ENCODE results near the gene ICE2. TPM values are rescaled to one million over a fixed set of nuclear protein-coding genes. Genes with fewer than 3 reads are reported as not detected.

Gene ICE2
- total and polyA plus RNA-seq, 2 of the 4 experiments (the other 2 are of a cell fraction), result 14.7 to 21.1 TPM

DNA sequence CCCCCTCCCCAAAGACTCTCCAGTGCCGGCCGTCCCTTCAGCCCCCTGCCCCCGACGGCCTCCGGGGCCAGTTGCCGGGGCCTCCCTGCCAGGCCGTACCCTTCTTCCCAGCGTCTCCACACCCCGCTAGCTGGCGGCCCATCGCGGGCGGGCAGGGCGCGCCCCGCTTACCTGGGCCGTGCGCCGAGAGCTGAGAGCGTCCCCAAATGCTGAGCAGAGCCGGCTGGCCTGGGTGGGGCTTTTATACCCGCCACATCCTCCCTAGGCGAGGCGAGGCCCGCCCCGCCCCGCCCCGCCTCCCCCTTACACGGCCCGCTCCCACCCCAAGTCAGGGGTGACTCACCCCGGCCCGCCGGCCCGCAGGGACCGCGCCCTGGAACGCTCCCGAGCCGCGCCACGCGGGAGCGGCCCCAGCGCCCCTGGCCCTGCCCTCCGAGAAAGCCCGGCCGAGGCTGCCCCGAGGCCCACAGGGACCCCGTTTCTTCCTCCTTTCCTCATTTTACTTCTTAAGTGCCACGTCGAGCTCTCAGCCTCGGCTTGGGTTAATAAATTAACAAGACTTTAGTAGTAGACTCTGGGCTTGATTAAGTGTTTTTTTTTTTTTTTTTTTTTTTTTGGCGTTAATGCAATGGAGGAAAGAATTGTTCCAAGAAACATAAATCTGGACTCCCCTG, 81.0 kb downstream of the ICE2 start, which contains the start of gene ANXA2 (continued):
- TF ChIP-seq MAFK (IDR thresholded peaks at IDR 0.05; ENCODE audit: low read depth, low read length) (peak; percentile 27; the same call in 1 of the 2 replicates), NFE2L2 (IDR thresholded peaks at IDR 0.05; ENCODE audit: low read depth, low read length) (no peak)

DNA sequence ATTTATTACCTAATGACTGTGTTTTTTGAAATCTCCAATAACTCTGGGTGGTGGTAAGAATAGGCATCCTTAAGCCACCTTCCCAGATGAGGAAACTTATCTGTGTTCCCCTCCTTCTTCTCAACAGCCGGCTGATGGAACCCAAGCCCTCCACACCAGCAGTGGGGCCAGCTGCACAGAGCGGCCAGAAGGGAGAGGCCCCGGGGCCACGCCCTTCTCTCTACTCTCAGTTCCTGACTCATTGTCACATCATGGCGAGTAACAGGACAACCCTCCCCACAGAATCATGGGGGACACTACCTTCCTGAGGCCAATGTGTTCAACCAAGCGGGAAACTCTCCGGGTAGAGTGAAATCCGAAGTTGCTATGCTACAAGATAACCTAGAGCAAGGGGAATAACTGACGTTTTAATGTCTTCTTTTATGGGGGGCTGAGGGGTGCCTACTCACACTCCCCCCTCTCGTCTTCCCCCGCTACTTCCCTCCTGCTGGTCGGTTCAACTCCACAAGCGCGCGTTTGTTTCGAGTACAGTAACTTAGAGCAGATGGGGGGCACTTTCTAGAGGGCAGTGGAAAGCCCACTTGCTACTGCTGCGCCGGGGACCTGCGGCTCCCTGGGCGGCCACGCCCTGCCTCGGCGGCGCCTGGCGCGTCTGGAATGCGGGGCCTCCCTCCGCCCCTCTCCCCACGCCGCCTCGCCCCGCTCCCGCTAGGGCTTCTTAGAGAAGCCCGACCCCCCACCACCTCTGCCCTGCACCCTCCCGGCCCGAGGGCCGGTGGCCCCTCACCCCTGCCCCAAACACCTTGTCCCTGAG, 81.8 kb downstream of the ICE2 start:
- Histone ChIP-seq H2BK20ac (ENCODE audit: low read depth, low read length) (0 out of 2 replicates have a peak overlapping the region, but pooled peaks have one; percentile 27), H3K14ac (replicated peaks; ENCODE audit: low read depth, low read length) (peak overlapping the region; percentile 98), H3K56ac (ENCODE audit: extremely low read depth, insufficient read depth, low read length) (peak overlapping the region; percentile 99), H3K36me3 (ENCODE audit: control insufficient read depth, insufficient read depth, low read length) (peaks cover 29% of the 10 kb centered on the region), H3K27ac (ENCODE audit: insufficient read depth, low read length) (peak overlapping the region; percentile 87), H4K8ac (ENCODE audit: low read depth in 2 of 2, low read length in 2 of 2) (peak overlapping the region; percentile 85 to 94), H2AK5ac (ENCODE audit: low read depth, low read length) (peak overlapping the region; percentile 93), H3K4me3 (ENCODE audit: insufficient read depth, low read depth, low read length) (peak overlapping the region; percentile 70), H2BK5ac (ENCODE audit: low read depth, low read length, poor library complexity, severe bottlenecking) (peak overlapping the region; percentile 86), H2AK9ac (replicated peaks; ENCODE audit: low read depth, low read length, poor library complexity) (peak overlapping the region; percentile 99), H3K79me1 (ENCODE audit: low read depth in 1 of 2, low read length in 2 of 2) (peaks cover 4 to 36% of the 10 kb centered on the region in 2 experiments; a peak in 3 of 4 replicates), H3K27me3 (ENCODE audit: control insufficient read depth, insufficient read depth, low read length) (no peaks in the 10 kb centered on the region), H2AFZ (replicated peaks; ENCODE audit: low read length, poor library complexity) (peak overlapping the region; percentile 53), H3K18ac (ENCODE audit: low read depth, low read length) (peak overlapping the region; percentile 70), H3K4me1 (ENCODE audit: control insufficient read depth, insufficient read depth, low read length) (peaks cover 44% of the 10 kb centered on the region), H4K20me1 (ENCODE audit: insufficient read depth, low read length) (peaks cover 51% of the 10 kb centered on the region), H4K91ac (ENCODE audit: insufficient read depth, low read depth, low read length) (peak overlapping the region; percentile 97), H3K9me3 (ENCODE audit: control insufficient read depth, insufficient read depth, low read length) (no peaks in the 10 kb centered on the region), H3K4ac (ENCODE audit: low read depth, low read length) (peak overlapping the region; percentile 96), H4K5ac (ENCODE audit: low read depth, low read length) (peak overlapping the region; percentile 83), H2BK15ac (ENCODE audit: low read depth, low read length) (peak overlapping the region; percentile 67), H3K4me2 (ENCODE audit: low read depth, low read length) (peak overlapping the region; percentile 92), H2BK120ac (ENCODE audit: low read depth, low read length) (peak overlapping the region; percentile 74), H3K23ac (ENCODE audit: low read depth, low read length) (peak overlapping the region; percentile 98), H3K9ac (ENCODE audit: low read depth, low read length) (peak overlapping the region; percentile 92), H3K9me1 (ENCODE audit: insufficient read depth, low read length) (peaks cover 9% of the 10 kb centered on the region)
- dilution Hi-C loops (cut with HindIII; ENCODE audit: low sequenced_read_pairs, unreplicated experiment) (no loop called here), in situ Hi-C loops (cut with MboI; ENCODE audit: low sequenced_read_pairs) (no loop called here), intact Hi-C loops (cut with micrococcal nuclease) (loop anchor here (1.0 kb wide), 1 partner anchor 47 kb away; no protein-coding TSS in a partner anchor)
- peak; percentile 73 for TF ChIP-seq MXI1 (IDR thresholded peaks at IDR 0.05; ENCODE audit: borderline replicate concordance, low read depth, low read length)
- TF ChIP-seq RAD21 (IDR thresholded peaks at IDR 0.05; ENCODE audit: low read length), result no peak; the same call in 1 of the 2 replicates
- DNase-seq (peak; percentile 68), ATAC-seq (ENCODE audit: low read depth) (peak; percentile 39)
- POLR2A ChIA-PET (ENCODE audit: unreplicated experiment), result no interaction called here
- no TSS peak for BruUV-seq (replicated peaks)
- 0% methylated on average over 1 of the region's 37 CpGs; no CpG with 5 or more reads in 1 of the 2 experiments for WGBS, 2 experiments (ENCODE audit: extremely low coverage in 2 of 2, insufficient read length in 1 of 2)
- CTCF ChIA-PET, result interaction anchor here (1.1 kb wide), 1 partner anchor 43 kb away, joined by 3 read pairs; no protein-coding TSS in a partner anchor

Measured in IMR-90 (cell line).